Osteoblast (primary cell): ENCODE data around the gene TMEM259. TPM values are rescaled to one million over a fixed set of nuclear protein-coding genes. Genes with fewer than 3 reads are reported as not detected.

Experiments used
- DNase-seq: peaks from one replicate; pipeline ENCODE4 v3.0.0; 2011; ENCODE audit warnings: low spot score, mixed read lengths; ENCODE audit not compliant: insufficient read length; ENCODE audit errors: missing footprints
- H2AFZ ChIP-seq: 2 replicates; pipeline ENCODE4 v1.6.0; 2011; ENCODE audit warnings: mild to moderate bottlenecking, low read length
- H3K27ac ChIP-seq: 2 replicates; pipeline ENCODE4 v1.5.1; 2011; ENCODE audit warnings: mild to moderate bottlenecking, low read depth, low read length, moderate library complexity
- H3K27me3 ChIP-seq: 2 replicates; pipeline ENCODE4 v1.6.0; 2012; ENCODE audit warnings: mild to moderate bottlenecking, control low read depth, inconsistent platforms, low read length, moderate library complexity; ENCODE audit not compliant: insufficient read depth
- H3K36me3 ChIP-seq: 2 replicates; pipeline ENCODE4 v1.5.1; 2011; ENCODE audit warnings: mild to moderate bottlenecking, low read length, control low read depth, moderate library complexity; ENCODE audit not compliant: insufficient read depth
- H3K4me1 ChIP-seq: 2 replicates; pipeline ENCODE4 v1.5.1; 2011; ENCODE audit warnings: mild to moderate bottlenecking, low read length, control low read depth, moderate library complexity; ENCODE audit not compliant: insufficient read depth
- H3K4me2 ChIP-seq: 2 replicates; pipeline ENCODE4 v1.6.0; 2011; ENCODE audit warnings: mild to moderate bottlenecking, low read length; ENCODE audit not compliant: insufficient read depth
- H3K4me3 ChIP-seq: fragments of 200-600 bp; sonication (generic); 3 replicates; pipeline ENCODE4 v1.5.1; 2012; ENCODE audit warnings: mild to moderate bottlenecking, low read length, inconsistent platforms; ENCODE audit not compliant: insufficient read depth
- H3K79me2 ChIP-seq: 2 replicates; pipeline ENCODE4 v1.6.0; 2012; ENCODE audit warnings: mild to moderate bottlenecking, low read length, control low read depth, inconsistent platforms; ENCODE audit not compliant: insufficient read depth
- H3K9me3 ChIP-seq: 2 replicates; pipeline ENCODE4 v1.5.1; 2011; ENCODE audit warnings: low read depth, low read length, control low read depth
- H4K20me1 ChIP-seq: 2 replicates; pipeline ENCODE4 v1.6.0; 2012; ENCODE audit warnings: mild to moderate bottlenecking, low read length, control low read depth; ENCODE audit not compliant: insufficient read depth
- CTCF ChIP-seq: IDR thresholded peaks from 2 replicates; pipeline ENCODE4 v1.5.1; 2011; ENCODE audit warnings: mild to moderate bottlenecking, low read depth, low read length, moderate library complexity; ENCODE audit errors: extremely low read depth
- total RNA-seq: library from RNA; depleted of rRNA; stranded (reverse); fragments of >200 nt; gene quantifications from 2 replicates; pipeline ENCODE4 v1.2.3, GENCODE V29; 2012

Gene TMEM259
- total RNA-seq, 1 donor = 84.0 TPM

GRCh38 chr19:1028062-1028926 lies 7.4 kb upstream of the TMEM259 start:
- no peaks in the 10 kb centered on the region for H3K9me3 ChIP-seq
- H3K36me3 ChIP-seq = peaks cover 27% of the 10 kb centered on the region

GRCh38 chr19:1027650-1028061 lies 6.7 kb upstream of the TMEM259 start:
- H3K27ac ChIP-seq = peak overlapping the region; percentile 79
- TF ChIP-seq CTCF = no peak
- H3K9me3 ChIP-seq = no peaks in the 10 kb centered on the region
- peaks cover 42% of the 10 kb centered on the region for H4K20me1 ChIP-seq
- H3K27me3 ChIP-seq = no peaks in the 10 kb centered on the region
- H3K4me3 ChIP-seq = peak overlapping the region; percentile 98
- peaks cover 11% of the 10 kb centered on the region for H3K4me1 ChIP-seq
- peaks cover 60% of the 10 kb centered on the region for H3K79me2 ChIP-seq
- peak overlapping the region; percentile 91 for H3K4me2 ChIP-seq
- H3K36me3 ChIP-seq = peaks cover 21% of the 10 kb centered on the region
- H2AFZ ChIP-seq = no peak overlapping the region
- DNase-seq = peak; percentile 93

More at GRCh38 chr19:1028062-1028926, 7.4 kb upstream of the TMEM259 start:
- Histone ChIP-seq H3K4me2 (peak overlapping the region; percentile 91), H3K27me3 (no peaks in the 10 kb centered on the region), H3K79me2 (peaks cover 65% of the 10 kb centered on the region), H3K4me3 (peak overlapping the region; percentile 98), H3K27ac (peak overlapping the region; percentile 53), H2AFZ (no peak overlapping the region), H3K4me1 (peaks cover 8% of the 10 kb centered on the region), H4K20me1 (peaks cover 48% of the 10 kb centered on the region)
- DNase-seq = peak; percentile 100
- TF ChIP-seq CTCF = no peak

GRCh38 chr19:1026783-1027649 lies 6.1 kb upstream of the TMEM259 start:
- peaks cover 54% of the 10 kb centered on the region for H3K79me2 ChIP-seq
- TF ChIP-seq CTCF = no peak
- peaks cover 14% of the 10 kb centered on the region for H3K36me3 ChIP-seq
- H3K27me3 ChIP-seq = no peaks in the 10 kb centered on the region
- H3K4me2 ChIP-seq = peak overlapping the region; percentile 91
- peak overlapping the region; percentile 98 for H3K4me3 ChIP-seq
- H3K4me1 ChIP-seq = peaks cover 11% of the 10 kb centered on the region
- H3K27ac ChIP-seq = peak overlapping the region; percentile 79
- no peak overlapping the region for H2AFZ ChIP-seq
- no peak for DNase-seq
- H4K20me1 ChIP-seq = peaks cover 36% of the 10 kb centered on the region
- no peaks in the 10 kb centered on the region for H3K9me3 ChIP-seq
